A172 (cell line): Measurements from ENCODE around the gene CAMK2G. TPM values are rescaled to one million over a fixed set of nuclear protein-coding genes. Genes with fewer than 3 reads are reported as not detected.
"Not testable (repeated sequence)": the region's sequence is repeated elsewhere in the genome, so short reads cannot be mapped to it uniquely, and the experiment has no call there.

Experiments used
- DNase-seq: peaks from one replicate; pipeline ENCODE4 v3.0.0-alpha.2; 2015; ENCODE audit warnings: low spot score
- total RNA-seq: library from RNA; depleted of rRNA; stranded (reverse); fragments of >200 nt; shearing (Covaris generic); gene quantifications from 2 replicates; pipeline ENCODE4 v1.2.3, GENCODE V29; 2014; rRNA removed

The CAMK2G gene
- 36.6 and 38.5 TPM in 2 replicates for total RNA-seq

GRCh38 chr10:73874267-73875138 lies at the start of gene CAMK2G:
TSS of gene CAMK2G (minus strand) at chr10:73874555. CDS start at chr10:73874461, 94 bp downstream.
- peak; percentile 78 for DNase-seq

GRCh38 chr10:73922864-73923133 lies 48.4 kb upstream of the CAMK2G start:
- no peak for DNase-seq

GRCh38 chr10:73922007-73922863 lies 47.9 kb upstream of the CAMK2G start:
- no peak for DNase-seq

GRCh38 chr10:73920089-73920488 lies 45.7 kb upstream of the CAMK2G start:
- DNase-seq = no peak

DNA sequence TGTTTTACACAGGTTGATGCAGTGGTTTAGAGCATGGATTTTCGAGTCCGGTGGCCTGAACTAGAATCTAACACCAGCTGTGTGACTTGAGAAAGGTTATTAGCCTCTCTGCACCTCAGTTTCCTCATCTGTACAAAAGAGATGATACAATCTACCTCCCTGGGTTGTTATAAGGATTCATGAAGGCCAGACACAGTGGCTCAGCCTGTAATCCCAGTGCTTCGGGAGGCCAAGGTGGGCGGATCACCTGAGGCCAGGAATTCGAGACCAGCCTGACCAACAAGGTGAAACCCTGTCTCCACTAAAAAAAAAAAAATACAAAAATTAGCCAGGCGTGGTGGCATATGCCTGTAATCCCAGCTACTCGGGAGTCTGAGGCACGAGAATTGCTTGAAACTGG lies 45.1 kb upstream of the CAMK2G start:
- DNase-seq = not testable (repeated sequence)

GRCh38 chr10:73917566-73918305 lies 43.4 kb upstream of the CAMK2G start:
- no peak for DNase-seq

GRCh38 chr10:73916761-73917470 lies 42.6 kb upstream of the CAMK2G start:
- DNase-seq = no peak

- DNase-seq = no peak
These were observed 41.0 kb upstream of the CAMK2G start for GRCh38 chr10:73915206-73915851.

- no peak for DNase-seq
These were observed 39.7 kb upstream of the CAMK2G start for GRCh38 chr10:73914036-73914435.

GRCh38 chr10:73911553-73912004 lies 37.2 kb upstream of the CAMK2G start:
- no peak for DNase-seq

DNA sequence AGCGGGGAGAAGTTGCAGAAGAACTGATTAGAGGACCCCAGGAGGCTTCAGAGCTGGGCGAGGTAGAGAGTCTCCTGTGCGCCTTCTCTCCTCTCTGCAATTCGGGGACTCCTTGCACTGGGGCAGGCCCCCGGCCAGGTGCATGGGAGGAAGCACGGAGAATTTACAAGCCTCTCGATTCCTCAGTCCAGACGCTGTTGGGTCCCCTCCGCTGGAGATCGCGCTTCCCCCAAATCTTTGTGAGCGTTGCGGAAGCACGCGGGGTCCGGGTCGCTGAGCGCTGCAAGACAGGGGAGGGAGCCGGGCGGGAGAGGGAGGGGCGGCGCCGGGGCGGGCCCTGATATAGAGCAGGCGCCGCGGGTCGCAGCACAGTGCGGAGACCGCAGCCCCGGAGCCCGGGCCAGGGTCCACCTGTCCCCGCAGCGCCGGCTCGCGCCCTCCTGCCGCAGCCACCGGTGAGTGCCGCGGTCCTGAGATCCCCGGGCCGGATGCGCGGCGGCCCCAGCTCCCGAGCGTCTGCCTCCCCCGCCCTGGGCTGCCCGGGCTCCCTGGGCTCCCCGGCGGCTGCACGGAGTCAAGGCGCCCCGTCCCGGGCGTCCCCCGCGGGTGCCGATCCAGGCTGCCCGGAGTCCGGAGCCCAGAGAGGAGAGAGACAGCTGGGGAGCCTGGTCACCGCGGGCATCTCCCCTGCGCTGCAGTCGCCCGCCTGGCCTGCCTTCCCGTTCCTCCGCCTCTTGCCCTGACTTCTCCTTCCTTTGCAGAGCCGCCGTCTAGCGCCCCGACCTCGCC lies 36.6 kb upstream of the CAMK2G start, which contains the start of gene PLAU:
Gene PLAU, plus strand, starts transcription at position 369 of the 789 bp plus-strand sequence. CDS start 424 bp downstream, outside the sequence.
- DNase-seq = no peak

DNA sequence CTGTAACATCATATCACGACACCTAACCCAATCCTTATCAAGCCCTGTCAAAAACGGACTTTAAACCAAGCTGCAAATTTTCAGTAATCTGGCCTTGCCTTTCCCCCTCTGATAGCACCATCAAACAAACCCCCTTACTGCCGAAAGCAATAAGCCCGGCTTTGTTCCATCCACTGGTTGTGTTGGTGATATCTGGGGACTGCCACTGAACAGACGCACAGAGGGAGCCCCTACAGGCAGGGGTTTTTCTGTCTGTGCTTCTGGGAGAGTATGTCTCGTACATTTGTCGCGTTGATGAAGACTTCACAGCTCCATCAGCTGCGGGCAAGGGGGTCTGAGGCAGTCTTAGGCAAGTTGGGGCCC lies 36.0 kb upstream of the CAMK2G start:
- DNase-seq = no peak

- no peak for DNase-seq
These were observed 35.3 kb upstream of the CAMK2G start for GRCh38 chr10:73909540-73910115.

DNA sequence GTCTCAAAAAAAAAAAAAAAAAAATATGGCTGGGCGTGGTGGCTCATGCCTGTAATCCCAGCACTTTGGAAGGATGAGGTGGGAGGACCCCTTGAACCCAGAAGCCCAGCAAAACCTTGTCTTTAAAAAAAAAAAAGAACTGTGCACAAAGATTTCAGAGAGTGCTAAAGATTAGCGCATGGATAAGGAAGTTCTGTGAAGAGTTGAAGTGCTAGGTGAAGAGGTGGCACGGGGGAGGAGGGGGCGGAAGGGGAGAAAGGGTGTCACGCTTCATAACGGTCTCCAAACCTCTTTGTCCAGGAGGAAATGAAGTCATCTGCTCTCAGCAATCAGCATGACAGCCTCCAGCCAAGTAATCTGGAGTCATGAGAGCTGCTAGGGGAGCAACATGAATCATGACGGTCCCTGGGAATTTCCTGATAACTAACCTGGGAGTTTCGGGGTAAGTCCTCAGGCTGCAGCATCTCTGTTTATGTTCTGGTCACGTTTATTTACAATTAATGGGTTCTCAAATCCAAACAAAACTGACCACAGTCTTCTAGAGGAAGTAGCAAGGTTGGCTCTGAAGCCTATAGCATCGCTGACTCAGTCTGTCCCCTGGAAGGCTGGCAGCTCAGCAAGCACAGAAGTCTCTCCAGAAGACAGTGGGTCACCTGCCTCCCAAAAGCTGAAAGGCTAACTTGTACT lies 34.6 kb upstream of the CAMK2G start:
- peak; percentile 99 for DNase-seq

DNA sequence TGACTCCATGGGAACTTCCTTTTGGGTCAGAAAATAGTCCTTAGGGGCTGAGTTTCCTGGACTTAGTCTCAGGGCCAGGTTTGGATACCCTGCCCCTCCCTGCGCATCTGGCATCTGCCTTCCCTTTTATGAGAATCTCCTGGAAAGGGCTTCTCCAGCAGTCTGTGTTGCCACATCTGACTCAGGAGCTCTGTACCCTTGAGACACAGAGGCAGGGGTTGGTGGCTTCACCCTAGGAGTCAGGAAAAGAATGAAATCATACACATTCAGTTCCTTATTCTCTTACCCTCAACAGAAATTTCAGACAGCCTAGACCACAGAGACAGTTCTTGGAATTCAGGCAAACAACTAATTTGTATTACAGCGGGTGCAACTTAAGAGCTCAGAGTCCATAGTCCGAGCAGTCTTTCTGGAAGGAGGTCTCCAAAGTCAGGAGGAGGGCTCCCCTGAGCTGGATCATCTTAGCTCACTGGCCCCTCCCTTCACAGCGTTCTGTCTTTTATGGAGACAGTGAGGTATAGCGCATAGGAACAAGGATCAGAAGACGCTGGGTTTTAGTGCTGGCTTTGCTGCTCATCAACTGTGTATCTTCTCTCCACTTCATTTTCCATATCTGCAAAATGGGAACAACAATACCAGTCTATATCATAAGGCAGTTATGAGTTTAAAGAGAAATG lies 33.6 kb upstream of the CAMK2G start:
- DNase-seq = peak; percentile 58

DNA sequence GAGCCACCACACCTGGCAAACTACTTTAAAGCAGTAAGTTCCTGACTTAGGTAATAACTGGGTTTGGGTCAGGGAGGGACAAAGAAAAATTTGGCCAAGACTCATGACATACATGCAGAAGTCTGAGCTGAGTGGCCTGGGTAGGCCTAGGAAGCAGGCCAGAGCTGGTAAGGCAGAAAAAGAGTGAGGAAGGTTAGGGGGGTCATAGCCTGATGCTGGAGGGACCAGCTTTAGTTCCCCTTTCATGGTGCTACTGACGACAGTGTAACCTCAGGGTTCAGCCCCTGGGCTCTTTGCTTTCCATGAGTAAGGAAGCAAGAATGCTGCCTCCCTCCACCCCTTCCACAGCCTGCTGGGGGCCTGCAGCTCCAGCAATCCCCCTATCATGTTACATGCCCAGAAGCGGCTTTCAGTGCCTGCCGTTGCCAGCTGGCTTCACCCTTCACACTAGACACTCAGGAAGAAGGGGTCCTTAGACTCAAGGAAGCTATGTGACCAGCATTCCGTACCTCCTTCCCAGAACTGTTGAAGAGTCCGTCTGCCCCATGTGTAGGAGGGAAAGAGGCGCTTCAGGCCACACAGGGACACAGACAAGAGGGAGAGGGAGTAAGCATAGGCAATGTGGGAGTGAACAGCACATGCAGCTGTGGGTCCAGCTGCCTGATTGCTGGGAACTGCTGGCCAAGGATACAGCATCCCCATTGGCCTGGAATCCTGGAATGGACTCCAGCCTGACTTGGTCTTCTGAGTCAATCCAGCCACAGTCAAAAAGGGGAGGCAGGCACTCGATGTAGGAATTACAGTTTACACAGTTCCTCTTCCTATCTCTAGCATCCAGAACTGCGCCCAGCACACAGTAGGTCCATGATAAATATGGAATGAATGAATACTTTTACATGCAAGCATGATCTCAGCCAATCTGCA lies 32.4 kb upstream of the CAMK2G start:
- peak; percentile 97 for DNase-seq
